HG03378 (cell line): Measurements from ENCODE around the gene STARD3.
"Not testable (repeated sequence)": the region's sequence is repeated elsewhere in the genome, so short reads cannot be mapped to it uniquely, and the experiment has no call there.

Experiments
- ATAC-seq: cut with Tn5 transposase; IDR thresholded peaks from one replicate; pipeline ENCODE4 v1.9.1; 2021; ENCODE audit warnings: mild to moderate bottlenecking, moderate library complexity; ENCODE audit not compliant: unreplicated experiment

Gene STARD3

DNA sequence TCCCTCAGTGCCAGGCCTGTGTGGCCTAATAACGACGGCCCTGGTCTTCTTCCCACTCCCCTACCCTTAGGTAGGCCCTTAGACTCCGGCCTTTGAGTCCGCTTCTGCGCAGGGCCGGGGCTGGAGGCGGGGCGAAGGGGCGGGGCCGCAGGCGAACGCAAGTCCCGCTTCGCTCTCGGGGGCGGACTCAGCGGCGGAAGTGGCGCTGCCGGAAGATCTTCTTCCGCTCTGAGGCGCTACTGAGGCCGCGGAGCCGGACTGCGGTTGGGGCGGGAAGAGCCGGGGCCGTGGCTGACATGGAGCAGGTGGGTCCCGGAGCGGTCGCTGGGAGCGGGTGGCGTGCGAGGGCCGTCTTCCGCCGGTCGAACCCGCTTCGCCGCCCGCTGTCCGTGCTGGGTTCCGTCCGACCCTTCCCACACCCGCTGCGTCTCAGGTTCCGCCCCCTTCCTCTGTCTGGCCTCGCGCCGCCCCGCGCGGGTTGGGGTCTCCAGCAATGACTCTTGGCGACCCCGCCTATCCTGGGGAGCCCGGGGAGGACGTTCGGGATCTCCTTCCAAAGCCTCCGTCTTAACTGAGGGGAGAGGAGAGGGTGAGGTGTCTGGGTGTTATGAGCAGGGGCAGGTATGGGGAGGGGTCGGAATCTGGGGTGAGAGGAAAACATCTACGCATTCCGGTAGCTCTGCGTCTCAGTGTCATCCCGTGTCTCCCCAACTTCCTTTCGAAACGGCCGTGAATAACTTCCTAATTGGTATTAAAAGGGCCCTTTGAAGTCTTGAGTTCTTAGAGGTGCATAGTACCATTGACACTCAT lies at the start of gene STARD3:
Gene STARD3 (plus strand): TSS at position 218 of the 810 bp plus-strand sequence. CDS start 16,388 bp downstream, outside the sequence.
- no peak for ATAC-seq

DNA sequence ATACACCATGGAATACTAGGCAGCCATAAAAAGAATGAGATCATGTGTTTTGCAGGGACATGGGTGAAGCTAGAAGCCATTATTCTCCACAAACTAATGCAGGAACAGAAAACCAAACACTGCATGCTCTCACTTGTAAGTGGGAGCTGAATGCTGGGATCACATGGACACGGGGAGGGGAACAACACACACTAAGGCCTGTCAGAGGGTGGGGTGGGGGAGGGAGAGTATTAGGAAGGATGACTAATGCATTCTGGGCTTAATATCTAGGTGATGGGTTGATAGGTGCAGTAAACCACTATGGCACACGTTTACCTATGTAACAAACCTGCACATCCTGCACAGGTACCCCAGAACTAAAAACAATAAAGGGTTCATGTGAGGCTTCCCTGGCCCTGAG lies 46.8 kb upstream of the STARD3 start:
- not testable (repeated sequence) for ATAC-seq

DNA sequence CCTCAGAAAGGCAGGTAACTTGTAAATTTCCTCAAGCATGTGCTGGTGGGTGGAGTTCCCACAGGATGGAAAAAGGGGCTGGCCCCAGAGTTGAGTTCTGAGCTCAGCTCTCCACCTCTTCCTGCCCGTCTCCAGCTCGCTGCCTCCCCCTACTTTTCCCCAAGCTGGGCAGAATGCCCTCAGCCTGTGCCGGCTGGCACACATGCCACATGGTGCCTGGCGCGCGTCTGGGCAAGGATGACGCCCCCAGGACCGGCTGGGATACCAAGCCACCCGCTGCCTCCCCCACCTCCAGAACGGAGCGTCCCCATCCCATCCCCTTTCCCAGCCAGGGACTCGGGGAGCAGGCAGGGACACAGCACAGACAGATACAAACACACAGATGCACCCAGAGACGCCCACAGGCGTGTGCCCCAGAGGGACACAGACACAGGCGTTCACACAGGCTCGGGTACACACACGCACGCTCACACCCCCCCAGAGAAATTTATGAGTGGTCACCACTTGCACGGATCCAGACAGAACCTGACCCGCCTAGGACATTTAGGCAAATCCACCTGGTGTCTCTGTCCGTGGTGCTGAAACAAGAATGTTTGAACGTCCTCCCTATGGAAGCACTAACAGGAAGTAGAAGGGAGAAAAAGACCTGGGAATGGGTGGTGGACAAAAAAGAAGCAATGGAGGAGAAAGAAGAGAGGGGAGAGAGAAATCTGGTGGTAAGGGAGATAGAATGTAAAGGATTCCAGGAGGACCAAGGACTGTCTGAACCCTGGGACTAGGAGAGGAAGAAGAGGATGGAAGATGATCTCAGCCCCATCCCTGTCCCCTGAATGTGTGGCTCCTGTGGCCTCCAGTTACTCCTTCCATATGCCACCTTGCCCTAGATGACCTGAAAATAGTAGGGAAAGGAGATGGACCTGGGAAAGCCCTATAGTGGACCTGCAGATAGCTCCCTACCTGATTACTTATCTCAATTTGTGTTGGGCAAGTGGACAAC lies 44.7 kb upstream of the STARD3 start:
- ATAC-seq: no peak

DNA sequence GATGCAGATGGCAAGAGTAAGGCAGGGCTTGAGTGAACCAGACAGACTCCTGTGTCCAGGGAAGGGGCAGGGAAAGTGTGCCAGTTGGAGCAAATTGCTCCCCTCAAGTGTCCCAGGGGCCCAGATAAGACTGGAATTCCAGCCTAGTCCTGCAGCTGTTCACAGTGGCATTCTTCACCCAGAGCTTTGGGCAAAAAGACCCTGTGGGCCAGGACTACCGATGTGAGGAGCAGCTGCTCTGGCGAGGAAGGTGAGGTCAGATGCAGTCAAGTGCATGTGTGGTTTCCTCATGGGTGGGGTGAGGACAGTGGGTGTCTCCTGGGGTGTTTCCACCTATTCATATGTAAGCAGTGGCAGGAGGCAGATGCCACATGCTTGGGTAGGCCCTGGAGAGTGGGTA lies 43.6 kb upstream of the STARD3 start:
- no peak for ATAC-seq

DNA sequence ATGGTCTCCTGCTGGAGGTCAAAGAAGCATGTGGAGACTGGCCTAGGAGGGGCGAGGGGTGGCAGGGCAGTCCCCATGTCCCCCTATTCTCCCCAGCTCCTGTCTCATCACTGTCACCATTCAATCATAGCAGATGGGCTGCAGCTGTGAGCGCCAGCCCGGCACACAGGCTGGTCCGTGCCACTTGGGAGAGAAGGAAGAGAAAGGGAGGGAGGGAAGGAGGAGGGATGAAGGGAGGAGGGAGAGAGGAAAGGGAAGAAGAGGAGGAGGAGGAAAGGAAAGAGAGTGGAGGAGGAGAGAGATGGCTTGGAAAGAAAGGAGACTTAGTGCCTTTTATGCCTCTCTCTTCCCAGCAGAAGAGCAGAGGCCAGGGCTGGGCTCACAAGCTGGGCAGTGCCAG lies 41.6 kb upstream of the STARD3 start:
- no peak for ATAC-seq

DNA sequence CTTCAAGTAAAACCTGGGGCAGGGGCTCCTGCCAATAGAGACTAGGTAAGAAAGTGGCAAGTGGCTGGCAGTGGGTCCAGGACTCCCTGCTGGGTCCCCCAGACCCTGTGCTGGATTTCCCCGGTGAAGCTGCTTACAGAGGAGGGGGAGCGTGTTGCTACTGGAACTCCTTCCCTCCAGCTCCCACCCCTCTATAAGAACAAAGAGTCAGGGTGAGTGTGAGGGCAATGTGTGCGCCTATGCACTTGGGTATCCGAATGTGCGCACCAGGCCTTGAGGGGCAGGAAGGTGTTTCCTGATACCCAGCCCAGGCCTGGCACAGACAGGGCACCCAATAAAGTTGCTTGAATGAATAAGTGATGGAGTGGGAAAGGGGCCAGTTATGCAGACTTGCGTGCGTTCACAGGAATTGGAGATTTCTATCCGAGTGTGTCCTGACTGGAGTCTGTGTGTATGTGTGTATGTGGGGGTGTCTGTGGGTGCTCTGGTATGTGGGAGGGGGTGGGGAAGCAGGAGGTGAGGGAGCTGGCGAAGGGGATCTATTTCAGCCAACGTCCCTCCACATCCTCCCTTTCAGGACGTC lies 40.9 kb upstream of the STARD3 start:
- ATAC-seq: no peak

DNA sequence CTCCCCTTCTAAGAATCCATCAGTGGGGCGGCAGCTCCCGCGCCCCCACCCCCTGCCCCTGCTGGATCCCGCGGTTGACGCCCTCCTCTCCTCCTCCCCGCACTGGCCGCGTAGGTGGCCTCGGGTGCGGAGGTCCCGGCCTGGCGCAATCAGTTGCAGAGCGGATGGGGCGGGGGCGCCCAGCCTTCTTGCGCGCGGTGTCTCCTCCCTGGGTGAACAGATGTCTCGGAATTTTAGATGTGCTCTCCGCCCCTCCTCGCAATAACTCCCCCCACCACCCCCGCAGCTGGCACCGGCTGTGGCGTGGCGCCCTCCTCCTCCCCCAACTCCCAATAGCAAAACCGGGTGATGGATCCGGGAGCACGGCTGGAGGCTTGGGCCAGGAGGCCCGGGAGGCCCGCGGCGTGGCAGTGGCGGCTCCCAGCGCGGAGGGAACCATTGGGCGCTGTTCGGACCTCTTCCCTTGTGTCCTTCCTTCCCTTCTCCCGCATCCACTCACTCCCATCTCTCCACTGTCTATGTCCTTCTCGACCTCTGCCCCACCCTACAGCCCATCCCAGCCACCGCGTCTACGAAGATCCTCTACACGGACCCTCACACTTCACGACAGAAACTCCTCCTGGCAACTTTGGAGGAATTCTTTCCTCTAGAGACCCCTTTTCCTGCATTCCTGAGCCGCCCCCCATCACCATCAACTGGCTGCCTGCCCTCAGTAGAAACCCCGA lies 40.2 kb upstream of the STARD3 start:
- ATAC-seq: no peak

DNA sequence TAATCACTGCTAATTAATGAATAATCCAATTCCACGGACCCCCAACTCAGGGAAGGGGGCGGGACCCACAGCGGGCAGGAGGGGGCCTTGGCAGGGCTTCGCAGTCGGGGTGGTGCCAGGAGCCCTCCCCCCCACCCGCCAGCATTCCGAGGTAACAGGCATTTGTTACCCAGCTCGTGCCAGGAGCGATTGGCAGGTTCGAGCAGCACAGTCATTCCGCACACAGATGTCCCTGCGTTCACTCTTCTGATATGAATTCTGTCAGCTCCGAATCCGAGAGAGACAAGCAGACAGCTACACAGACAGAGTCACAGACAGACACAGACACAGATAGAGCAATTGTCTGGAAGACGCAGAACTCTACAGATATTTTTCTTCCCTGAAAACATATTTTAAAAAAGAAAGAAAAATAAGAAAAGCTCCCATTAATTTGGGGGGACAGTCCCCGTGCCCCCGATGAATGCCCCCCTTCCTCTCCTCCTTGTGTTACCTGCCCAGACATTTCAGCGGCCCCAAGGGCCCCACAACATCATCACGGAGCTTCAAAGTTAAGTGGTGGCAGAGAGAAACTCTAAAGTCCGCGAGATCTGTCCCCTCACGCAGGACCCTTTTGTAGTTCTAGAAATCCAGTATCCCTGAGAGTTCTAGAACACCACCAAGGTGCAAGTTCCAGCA lies 39.4 kb upstream of the STARD3 start:
- ATAC-seq: no peak

DNA sequence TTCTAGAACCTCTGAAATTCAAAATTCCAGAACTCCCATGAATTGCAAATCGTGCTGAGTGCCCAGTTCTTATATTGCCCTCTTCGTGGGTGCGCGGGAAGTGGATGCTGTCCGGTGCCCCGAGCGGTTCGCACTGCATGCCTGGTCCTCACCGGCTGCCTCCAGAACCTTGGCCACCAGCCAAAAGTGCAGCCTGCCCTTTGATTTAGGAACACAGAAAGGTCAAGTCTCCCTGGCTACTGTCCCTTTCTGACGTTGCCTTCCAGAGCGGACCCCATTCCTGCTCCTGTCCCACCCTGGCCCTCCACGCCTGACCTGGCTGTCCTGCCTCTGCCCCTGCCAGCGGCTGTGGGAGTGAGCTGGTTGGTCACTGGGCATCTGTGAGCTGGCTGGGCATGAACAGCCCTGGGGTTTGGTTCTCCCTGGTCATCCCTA lies 38.9 kb upstream of the STARD3 start:
- ATAC-seq: no peak

DNA sequence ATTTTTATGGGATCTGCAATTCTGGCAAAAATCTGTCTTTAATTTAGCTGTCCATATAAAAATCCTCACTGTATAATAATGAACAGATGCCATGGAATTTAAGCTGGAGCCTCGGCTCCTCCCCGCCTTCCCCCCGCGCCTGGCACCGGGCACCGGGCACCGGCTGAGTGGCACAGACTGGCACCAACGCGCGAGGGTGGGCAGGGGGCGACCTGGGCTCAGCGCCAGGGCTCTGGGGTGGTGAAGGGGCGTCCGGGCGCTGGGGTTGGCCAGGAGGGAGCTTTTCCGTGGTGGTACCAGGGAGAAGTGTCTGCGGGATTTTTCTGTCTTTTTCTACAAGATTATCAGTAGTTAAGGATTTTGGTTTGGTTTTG lies 38.3 kb upstream of the STARD3 start:
- ATAC-seq: no peak

DNA sequence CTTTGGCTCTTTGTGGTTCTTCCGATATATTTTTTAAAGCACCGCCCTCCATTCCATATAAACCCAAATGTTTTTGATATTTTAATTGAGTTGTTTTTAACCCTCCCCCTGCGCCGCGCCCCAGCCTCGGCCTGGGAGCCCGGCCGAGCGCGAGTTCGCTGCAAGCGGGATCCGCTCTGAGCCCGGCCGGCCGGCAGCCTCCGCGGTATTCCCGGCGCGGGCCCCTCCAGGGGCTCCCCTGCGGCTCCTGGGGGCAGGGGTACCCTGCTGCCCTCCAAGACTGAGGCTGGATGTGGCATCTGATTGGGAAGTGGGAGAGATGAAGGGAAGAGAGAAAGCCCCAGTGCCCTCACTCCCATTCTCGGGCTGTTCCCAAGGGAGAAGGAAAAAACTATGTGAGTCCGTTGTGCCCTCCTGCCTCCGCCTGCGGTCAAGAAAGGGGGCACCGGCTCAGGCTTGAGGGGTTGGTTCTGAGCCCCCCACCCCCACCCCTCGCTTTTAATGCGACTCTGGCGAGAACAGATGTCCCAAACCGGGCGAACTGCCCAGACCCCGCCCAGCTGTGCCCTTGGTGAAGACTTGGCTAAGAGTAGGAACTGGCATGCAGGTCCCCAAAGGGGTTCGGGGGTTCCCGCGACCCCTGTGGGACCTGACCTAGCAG lies 37.8 kb upstream of the STARD3 start:
- no peak for ATAC-seq

DNA sequence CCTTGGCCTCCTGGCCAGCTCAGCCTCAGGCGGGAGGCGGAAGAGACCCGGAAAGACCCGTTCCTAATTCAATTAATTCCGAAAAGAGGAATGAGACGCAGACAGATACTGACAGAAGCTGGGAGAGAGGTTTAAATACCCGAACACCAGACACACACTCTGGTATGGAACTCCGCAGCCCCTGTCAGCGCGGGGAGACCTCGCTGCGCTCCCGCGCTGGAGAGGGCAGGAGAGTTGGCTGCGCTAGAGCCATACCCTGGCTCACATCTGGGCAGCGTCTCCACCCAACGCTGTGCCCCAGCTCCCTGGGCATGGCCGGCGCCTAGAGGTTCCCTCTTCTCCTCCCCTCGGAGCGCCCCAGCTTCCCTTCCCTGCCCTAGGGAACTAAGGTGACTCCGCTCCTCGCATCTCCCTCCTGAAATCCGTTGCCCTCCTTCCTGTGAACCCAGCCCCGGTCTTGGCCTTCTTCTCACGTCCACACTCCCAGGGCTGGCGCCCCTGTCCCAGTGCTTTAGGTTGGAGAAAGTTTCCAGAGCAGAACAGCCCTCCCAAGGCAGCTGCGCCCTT lies 37.2 kb upstream of the STARD3 start:
- no peak for ATAC-seq

DNA sequence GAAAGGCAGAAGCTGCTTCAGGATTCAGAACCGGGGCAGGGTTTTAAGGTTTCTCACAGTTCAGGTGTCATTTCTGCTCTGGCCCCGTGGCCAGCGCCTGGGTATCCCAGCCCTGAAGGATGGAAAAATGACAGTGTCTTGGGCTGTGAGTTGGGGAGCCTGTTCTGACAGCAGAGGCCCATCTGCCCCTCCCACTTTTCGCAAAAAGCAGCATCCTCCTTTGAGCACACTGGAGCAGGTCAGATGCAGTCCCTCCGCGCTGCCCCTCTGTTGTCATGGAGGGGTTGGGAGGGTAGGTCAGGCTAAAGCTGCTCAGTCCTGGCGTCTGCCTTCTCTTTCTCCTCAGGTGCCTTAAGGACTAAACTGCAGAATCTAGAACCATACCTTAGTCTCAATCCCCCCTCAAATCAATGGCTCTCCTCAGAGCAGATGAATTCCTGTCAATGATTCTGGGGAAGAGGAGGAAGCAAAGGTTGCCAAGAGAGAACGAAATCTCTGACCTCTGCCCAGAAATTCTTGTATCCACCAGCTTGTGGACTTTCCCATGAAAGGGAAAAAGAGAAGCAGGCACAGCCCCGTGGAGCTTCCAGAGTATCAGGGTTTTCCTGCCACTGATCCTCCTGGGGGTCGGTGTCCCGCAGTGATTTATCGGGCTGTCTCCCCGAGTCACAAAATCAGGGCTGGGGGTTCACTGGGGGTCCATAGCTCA lies 36.5 kb upstream of the STARD3 start:
- ATAC-seq: no peak

DNA sequence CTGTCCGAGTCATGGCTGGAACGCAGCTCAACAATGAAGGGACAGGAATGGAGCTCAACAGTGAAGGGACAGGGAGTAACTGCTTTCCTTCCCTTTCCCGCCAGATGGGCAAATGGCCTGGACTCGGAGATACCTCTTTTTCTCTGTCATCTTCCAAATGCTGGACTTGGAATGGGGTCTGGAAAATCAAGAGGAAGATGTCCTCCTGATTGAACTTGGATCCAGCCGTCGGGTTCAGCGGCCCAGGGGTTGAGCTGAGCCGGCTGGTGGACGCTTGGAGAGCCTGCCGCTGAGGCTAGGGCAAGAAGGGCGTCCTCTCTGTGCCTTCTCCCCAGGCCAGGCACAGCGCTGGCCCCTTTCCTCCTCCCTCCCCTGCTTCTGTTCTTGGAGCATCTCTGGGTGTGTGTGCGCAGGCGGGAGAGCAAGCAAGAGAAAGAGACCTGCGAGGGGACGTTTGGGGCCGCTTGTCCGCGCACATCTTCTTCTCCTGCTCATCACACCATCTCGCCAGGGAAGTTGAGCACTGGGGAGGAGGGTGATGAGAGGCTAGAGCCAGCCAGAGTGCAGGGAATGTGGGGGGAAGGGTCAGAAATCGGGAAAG lies 35.8 kb upstream of the STARD3 start:
- no peak for ATAC-seq

DNA sequence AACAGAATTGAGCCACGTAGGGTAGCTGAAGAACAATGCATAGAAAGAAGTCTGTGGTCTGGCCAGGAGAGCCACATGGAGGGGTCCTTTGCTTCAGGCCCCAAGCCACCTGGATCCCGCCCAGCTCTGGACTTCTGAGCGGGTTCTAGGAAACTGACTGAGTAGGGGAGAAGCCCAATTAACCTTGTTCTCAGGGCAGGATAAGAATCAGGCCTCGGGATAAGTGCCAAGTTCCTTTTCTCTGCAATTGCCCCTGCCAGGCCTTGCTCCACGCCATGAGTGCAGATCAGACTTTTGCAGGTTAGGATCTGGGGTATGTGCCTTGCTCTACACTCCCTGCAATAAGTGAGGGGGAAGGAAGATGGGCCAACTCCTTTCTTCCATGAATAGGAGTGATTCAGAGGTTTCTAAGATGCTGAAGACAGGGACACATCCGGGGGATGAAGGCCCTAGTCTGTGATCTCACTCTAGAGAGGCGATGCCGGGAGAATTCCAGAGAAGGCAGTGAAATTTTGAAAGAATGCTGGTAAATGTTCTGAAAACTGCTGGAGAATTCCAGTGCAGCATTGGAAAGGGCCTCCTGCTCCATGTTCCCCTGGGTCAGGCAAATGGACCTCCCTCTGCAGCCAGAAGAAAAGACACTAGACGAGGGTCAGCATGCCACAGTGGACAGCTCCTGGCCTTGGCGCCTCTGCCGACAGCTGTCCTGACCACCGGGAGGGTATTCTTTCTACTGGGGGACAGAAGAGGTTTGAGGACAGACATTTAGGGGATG lies 35.0 kb upstream of the STARD3 start:
- no peak for ATAC-seq

DNA sequence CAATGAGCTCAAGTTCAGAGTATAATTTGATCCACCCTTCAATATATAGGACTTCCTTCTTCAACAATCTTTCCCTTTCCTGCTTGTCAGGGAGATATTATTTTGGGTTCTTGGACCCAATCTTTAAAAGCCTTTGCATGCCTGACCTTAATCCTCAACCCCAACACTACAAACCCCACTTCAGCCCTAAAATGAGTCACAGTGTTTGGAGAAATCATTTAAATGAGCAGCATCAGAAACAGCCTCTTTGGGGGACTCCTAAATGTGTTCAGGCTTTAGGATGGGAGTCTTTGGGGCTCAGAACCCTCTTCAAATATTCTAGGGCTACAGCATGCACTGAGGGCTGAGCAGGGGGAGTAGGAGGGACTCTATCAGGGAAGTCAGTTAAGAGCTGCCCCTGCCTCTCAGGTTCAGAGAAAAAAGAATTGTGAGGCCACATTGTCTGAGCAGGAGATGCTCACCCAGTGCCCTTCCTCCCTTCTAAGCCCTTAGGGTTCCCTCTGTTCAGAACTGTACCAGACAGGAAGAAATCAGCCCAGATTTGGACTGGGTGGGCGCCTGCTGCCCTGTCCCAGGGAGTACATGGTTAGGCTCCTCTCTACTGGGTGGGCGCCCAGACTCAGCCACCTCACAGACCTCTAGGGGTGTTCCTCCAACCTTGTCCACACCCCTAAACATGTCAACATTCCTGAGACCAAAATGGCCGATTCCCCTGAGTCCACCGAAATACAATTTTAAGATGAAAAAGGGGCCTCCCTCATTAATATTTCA lies 34.2 kb upstream of the STARD3 start:
- ATAC-seq: no peak
